Activated CD4-positive, alpha-beta T cell treated with anti-CD3 and anti-CD28 coated beads, Interleukin-2, amount 50 U/mL, for 48 hours (primary cell): ENCODE data around the gene PIAS1.
"Not testable (repeated sequence)": the region's sequence is repeated elsewhere in the genome, so short reads cannot be mapped to it uniquely, and the experiment has no call there.

Experiments
- DNase-seq, 2 experiments: peaks; one replicate each; pipeline ENCODE4 v3.0.0-alpha.2; 2020

Gene PIAS1

DNA sequence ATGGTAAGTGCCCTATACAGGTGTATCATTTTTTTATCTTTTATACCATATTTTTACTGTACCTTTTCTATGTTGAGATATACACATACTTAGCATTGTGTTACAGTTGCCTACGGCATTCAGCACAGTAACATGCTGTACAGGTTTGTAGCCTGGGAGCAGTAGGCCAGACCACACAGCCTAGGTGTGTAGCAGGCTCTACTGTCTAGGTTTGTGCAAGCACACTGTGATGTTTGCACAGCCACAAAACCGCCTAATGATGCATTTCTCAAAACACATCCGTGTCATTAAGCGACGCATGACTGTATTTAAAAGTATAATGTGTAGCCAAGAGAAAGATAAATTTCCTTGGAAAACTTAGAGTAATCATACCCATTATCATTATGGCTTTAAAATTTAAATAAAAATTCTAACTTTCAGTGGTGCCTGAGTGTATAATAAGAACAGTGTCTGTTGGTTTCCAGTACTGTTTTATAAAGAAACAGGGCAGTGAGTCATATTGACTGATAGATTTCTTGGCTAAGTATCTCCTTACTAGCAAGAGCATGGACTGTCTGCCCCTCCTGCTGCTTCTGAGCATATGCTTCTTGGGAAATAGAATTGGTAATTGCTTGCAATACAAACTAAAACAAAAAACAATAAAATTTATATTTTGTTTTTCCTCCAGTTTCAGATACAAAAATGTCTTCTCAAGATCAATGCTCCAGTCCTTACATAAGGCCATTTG, 132.7 kb downstream of the PIAS1 start:
- no peak for DNase-seq

DNA sequence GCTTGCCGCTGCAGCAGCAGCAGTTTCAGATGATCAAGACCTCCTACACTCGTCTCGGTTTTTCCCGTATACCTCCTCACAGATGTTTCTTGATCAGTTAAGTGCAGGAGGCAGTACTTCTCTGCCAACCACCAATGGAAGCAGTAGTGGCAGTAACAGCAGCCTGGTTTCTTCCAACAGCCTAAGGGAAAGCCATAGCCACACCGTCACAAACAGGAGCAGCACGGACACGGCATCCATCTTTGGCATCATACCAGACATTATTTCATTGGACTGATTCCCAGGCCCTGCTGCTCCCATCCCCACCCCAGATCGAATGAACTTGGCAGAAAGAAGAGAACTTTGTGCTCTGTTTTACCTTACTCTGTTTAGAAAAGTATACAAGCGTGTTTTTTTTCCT, 133.4 kb downstream of the PIAS1 start:
- DNase-seq: no peak

DNA sequence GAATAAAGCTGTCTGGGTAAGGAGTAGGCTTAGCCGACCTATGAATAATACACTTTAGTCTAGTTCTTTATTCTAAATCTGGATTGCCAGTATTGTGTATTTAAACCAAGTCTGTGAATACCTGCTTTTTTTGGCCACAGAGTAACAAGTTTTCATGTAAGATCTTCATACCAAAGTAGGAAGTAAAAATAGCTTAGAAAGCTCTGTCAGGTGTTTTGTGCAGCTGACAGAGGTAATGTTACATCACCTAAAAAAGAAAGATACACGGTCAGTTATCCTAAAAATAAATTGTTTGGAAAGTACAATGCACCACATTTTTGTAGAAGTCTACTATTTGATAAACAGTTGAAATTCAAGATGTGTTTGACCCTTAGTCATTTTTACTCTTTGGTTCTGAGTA, 134.5 kb downstream of the PIAS1 start:
- DNase-seq: no peak

DNA sequence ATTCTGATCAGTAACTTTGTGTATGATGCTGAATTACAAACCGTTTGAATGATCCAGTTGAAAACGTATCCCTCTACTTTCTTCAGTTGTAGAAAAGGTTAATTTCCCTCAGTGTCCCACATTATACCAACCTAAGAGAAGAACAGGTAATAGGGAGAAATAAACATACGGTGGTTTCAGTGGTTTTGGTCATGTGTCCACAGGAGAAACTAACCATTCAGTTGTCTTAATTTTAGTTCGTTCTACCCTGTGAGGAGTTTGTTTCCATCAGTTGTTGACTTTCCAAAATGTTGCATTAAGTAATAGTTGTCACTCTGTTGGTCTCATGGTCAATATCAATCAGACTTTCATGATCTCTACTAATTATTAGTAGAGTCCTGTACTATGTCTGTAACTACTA, 135.9 kb downstream of the PIAS1 start:
- DNase-seq: no peak

GRCh38 chr15:68191555-68191954, 137.4 kb downstream of the PIAS1 start:
- DNase-seq: no peak

DNA sequence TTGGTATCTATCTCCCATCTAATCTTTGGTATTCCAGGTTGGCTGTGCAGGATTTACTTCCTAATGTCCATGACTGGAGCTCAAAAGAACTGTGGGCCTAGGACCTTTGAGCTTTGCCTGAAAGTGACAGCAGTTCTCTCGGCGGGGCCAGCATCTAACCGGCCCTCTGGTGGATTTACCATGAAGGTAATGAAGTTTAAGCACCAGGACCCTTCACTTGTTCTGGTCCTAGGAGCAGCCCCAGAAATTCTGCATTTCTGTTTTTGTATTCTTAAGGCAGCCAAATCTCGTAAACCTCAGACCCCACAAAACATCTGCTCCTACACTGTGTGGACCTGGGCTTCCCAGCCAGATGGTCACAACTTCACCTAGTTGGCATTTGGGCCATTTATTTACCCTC, 138.0 kb downstream of the PIAS1 start:
- no peak for DNase-seq

DNA sequence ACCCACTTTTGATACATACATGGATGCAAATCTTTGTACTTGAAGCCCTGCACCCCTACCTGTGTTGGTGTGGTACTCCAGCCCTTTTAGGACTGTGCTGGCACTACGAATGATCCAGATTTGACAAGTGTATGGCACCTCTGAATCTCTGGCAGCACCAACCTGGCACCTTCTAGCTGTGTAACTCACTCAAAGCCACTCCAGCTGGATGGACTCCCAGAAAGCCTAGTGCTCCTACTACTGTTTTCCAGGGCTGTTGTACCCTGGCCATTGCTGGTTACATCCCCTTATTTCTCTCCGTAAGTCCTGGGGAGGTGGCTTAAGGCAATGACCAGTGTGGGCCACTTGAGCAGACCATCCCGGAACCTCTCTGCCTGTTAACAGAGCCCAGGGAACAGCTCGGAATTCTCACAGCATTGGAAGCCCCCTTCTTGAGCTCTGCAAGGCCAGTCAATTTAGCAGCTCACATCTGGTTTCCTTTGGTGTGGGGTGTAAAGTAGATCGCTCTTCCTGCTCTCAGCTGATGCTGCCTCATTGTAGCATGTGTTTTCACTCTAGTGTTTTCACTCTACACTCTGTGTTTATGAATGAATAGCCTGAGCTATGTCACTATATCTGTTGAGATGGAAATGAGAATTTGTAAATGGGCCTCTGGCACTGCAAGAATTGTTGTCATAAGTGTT, 138.8 kb downstream of the PIAS1 start:
- no peak for DNase-seq

- no peak for DNase-seq
Observed at GRCh38 chr15:68195336-68196112, 141.4 kb downstream of the PIAS1 start.

- no peak for DNase-seq
Observed at GRCh38 chr15:68196445-68197169, 142.5 kb downstream of the PIAS1 start.

DNA sequence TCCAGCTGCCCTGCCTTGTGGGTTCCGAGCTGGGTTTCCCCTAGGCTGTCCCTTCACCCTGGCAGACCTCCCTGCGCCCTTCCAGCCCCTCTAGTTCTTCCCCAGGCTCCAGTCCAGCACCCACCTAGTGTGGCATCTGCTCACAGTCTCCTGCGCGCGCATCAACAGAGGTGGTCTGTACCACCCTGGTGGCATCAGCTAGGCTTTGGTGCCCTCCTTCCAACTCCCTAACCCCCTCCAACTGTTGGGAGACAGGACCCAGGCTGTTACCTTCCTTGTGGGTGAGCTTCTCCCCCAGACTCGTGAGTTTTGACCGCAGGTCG, 143.0 kb downstream of the PIAS1 start:
- DNase-seq: no peak

DNA sequence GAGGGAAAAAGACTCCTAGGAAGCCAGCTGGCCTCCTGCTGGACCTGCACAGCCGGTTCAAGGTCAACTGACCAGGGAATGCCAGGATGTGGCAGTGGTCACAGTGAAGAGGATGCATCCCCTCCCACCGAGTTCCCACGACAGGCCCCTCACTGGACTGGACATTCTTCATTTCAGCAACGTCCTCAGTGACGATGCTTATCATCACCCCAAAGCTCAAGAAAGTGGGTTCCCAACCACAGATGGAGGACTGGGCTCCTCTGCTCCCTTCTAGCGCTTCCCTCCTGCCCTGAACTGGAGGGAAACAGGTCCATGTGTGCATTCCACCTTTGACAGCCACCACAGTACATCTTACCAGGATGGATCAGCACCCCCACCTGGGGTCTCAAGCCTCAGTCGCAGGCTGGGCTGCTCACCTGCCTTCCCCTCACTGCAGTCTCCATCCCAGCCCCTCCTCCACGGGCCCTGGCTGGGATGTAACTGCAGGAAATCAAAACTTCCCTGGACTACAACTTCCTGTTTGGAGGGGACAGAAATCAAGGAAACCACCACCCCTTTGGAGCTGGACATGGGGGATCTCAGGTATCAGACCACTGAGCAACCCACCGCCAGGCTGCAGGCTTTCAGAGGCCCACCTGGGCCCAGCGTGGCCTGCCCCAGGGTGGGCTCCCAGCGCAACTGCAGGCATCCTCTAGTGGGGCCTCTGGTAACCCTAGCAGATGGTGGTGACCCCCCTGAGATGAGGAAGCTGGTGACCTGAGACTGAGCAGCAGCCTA, 143.7 kb downstream of the PIAS1 start:
- DNase-seq: no peak

DNA sequence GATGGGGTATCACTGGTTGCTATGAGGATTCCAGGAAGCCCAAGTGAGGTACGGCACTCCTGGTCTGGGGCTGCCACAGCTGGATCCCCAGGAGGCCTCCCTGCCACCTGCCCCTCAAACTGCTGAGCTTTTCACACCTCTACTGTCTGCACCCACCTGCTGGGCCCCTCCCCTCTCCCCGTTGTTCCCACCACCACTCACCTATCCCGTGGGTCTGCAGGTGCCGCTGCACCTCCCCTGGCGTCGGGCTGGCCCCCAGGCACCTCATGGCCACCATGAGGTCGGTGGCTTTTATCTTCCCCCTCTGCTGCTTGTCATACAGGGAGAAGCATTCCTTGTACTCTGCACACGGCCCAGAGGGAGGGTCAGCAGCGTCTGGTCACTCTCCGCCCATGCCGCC, 145.2 kb downstream of the PIAS1 start:
- no peak for DNase-seq

DNA sequence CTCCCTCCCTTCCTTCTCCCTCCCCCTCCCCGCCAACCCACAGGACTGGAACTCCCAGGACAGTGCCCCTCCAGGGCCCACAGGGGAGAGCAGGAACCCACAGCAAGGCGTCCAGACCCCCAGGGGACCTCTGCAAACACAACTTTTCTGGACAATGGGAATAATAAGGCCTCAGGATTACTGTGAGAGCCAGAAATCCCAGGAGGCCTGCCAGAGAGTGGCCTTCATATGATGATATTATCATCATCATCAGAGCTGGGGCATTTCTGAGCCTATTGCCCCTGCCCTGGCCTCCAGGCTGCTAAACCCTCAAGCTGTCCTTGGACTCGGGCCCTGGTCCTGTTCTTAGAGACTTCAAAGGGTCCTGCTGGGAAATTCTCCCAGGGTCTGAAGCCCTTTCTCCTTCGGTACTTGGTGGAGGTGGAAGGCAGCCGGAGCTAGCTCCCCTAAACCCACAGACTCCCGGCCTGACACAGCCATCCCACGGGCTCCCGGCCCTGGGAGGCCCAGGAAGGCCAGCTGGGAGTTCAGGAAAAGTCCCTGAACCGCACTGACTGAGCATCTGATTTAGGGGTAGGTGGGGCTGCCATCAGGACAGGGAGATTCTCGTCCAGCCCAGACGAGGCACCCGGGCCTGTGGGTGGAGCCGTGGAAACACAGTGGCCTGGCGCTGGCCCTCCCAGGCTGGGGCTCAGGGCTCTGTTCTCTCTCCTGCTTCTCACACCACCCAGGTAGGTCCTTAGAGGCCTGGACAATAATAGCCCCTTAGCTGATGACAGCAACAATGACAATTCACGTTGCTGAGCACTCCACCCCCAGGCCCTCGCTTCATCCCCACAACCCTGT, 146.1 kb downstream of the PIAS1 start:
- no peak for DNase-seq

DNA sequence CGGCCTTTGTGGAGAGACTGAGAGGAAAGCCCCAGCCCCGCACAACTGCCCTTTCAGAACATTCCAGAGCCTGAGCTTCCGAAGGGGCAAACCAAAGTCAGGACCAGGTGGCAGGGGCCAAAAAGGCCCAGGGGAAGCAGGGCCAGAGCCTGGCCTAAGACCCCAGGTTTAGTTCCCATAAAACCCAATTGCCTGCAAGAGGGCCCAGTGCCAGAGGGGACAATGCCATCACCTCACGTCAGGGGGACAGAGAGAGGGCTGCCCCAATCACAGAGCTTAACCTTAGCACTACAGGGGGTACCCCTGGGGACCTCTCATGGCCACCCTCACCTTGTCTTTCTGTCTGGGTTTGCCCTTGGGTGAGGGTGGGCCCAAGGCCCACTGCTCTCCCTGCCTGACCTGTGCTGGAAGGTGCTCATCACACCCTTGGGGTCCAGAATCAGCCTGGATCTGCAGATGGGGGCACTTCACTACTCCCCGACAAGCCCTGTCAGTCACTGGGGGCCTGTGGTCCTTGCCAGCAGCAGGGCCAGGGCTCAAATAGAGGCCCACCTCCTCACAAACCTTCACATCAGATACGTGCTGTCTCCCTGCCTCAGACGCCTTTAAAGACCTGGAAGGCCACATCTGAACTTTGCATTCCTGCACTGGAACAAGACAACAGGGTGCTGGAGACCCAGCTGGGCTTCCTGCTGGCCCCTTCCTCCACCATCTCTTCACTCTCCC, 147.2 kb downstream of the PIAS1 start:
- DNase-seq: no peak

GRCh38 chr15:68201879-68202261, 147.8 kb downstream of the PIAS1 start:
- no peak for DNase-seq

GRCh38 chr15:68202994-68203393, 148.9 kb downstream of the PIAS1 start:
- not testable (repeated sequence) for DNase-seq

DNA sequence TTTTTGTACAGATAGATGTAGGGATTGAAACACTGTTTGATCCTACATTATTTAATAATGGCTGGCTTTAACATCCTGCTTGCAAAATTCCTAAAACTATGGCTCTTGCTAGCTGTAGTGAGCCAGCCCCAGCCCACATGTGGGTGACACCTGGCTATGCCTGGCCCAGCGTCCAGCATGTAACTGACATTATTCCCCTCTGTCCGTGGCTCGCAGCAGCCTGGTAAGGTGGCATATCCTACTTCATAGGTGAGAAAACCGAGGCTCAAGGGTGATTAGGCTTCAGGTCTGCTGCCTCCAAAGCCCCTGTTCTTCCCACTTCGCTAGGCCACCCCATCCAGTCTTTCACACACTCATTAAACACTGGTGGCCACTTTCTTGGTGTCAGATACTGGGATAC, 149.4 kb downstream of the PIAS1 start:
- DNase-seq: no peak

- no peak for DNase-seq
Observed at GRCh38 chr15:68203956-68204355, 149.8 kb downstream of the PIAS1 start.

GRCh38 chr15:68204361-68204760, 150.2 kb downstream of the PIAS1 start:
- no peak for DNase-seq

DNA sequence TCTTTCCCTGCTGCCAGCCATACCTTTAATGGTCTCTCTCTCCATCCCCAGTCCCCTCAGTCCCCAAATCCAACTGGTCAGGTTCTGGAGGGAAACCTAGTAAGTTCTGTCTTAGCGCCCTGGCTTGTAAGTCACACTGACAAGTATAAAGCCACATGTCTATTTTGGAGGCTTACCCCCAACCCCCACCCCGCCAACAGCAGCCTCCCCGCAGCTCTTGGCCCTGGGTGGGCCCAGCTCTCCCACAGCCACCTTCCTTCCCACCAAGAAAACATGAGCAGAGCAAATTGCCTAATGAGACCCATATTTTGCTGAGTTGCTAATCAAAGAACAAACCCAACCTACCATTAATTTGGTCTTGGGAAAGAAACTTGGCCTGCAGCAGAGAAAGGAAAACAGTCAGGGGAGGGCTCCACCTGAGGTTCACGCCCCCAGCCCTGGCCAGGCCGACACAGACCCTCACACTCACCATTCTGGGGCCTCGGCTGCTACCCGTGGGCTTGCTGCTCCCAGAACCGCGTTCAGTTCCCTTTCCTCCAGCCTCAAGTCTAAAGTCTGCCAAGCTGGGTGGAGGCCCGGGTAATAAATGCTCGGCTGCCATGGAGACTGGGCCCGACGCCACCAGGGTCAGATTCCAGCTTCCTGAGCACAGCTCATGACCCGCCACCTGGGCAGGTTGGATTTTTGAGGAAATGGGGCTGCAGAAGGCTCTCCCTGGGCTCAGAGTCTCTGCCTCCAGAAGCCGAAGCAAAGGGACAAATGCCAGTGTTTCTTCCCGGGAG, 150.9 kb downstream of the PIAS1 start, which contains the start of gene CALML4:
Gene CALML4, minus strand, starts transcription at position 557 of the 782 bp plus-strand sequence. Its CDS starts 85 bp downstream, at position 472.
- DNase-seq: no peak
